CD8-positive, alpha-beta memory T cell (primary cell): ENCODE results near the gene POU3F3. TPM values are rescaled to one million over a fixed set of nuclear protein-coding genes. Genes with fewer than 3 reads are reported as not detected.

ENCODE experiments used
- CTCF ChIA-PET: fragments of 350-600 bp; sonication (Branson Sonifier 250); formaldehyde crosslinking; loops from one replicate; lab custom pipeline; 2021; ENCODE audit warnings: antibody characterized with exemption; lab: Charles Lee
- POLR2A ChIA-PET: fragments of 350-600 bp; sonication (Branson Sonifier 250); formaldehyde crosslinking; loops from one replicate; lab custom pipeline; 2021; ENCODE audit warnings: antibody characterized with exemption; lab: Charles Lee
- DNase-seq, 5 donors: peaks; one replicate each; pipeline versions ENCODE4 v3.0.0 to v3.0.0-alpha.2; 2020 to 2022; ENCODE audit warnings: mixed read lengths in 1 of 5
- H3K27ac ChIP-seq: one replicate; pipeline ENCODE4 v1.7.0; 2013; ENCODE audit warnings: low read depth, mild to moderate bottlenecking, low read length, moderate library complexity
- H3K27me3 ChIP-seq: 2 replicates; pipeline ENCODE4 v1.7.0; 2013; ENCODE audit warnings: low read length, mild to moderate bottlenecking; ENCODE audit not compliant: insufficient read depth, poor library complexity, severe bottlenecking
- H3K36me3 ChIP-seq: 2 replicates; pipeline ENCODE4 v1.7.0; 2013; ENCODE audit warnings: mild to moderate bottlenecking, low read length, moderate library complexity; ENCODE audit not compliant: insufficient read depth
- H3K4me1 ChIP-seq: 2 replicates; pipeline ENCODE4 v1.7.0; 2013; ENCODE audit warnings: mild to moderate bottlenecking, low read length, moderate library complexity; ENCODE audit not compliant: insufficient read depth
- H3K4me3 ChIP-seq: 2 replicates; pipeline ENCODE4 v1.7.0; 2013; ENCODE audit warnings: mild to moderate bottlenecking, low read length
- H3K9me3 ChIP-seq: 2 replicates; pipeline ENCODE4 v1.7.0; 2013; ENCODE audit warnings: mild to moderate bottlenecking, low read length
- H3K27ac Mint-ChIP-seq, 8 donors: one replicate each; pipeline ENCODE4 v1.8.0; 2020 to 2021; ENCODE audit warnings: mixed read lengths in 8 of 8, mild to moderate bottlenecking in 6 of 8, inconsistent platforms in 3 of 8, moderate library complexity in 3 of 8
- H3K27me3 Mint-ChIP-seq, 2 donors: one replicate each; pipeline ENCODE4 v1.8.0; 2020 to 2021; ENCODE audit warnings: mixed read lengths in 2 of 2, mild to moderate bottlenecking in 1 of 2, moderate library complexity in 1 of 2
- H3K36me3 Mint-ChIP-seq, 3 donors: one replicate each; pipeline ENCODE4 v1.8.0; 2020 to 2021; ENCODE audit warnings: mixed read lengths in 3 of 3, inconsistent platforms in 1 of 3, mild to moderate bottlenecking in 1 of 3
- H3K4me1 Mint-ChIP-seq, 3 donors: one replicate each; pipeline ENCODE4 v1.8.0; 2020 to 2021; ENCODE audit warnings: mixed read lengths in 3 of 3, inconsistent platforms in 1 of 3, mild to moderate bottlenecking in 1 of 3
- H3K4me3 Mint-ChIP-seq, 7 donors: one replicate each; pipeline ENCODE4 v1.8.0; 2020 to 2021; ENCODE audit warnings: mixed read lengths in 7 of 7, mild to moderate bottlenecking in 6 of 7, moderate library complexity in 4 of 7, inconsistent platforms in 2 of 7
- H3K9me3 Mint-ChIP-seq, 5 donors: one replicate each; pipeline ENCODE4 v1.8.0; 2020 to 2022; ENCODE audit warnings: mixed read lengths in 5 of 5, mild to moderate bottlenecking in 3 of 5, moderate library complexity in 2 of 5, inconsistent platforms in 1 of 5
- polyA plus RNA-seq: library from polyadenylated mRNA; unstranded; fragments of 300-500 nt; fragmentation: Illumina TruSeq; gene quantifications from one replicate; pipeline ENCODE4 v1.2.3, GENCODE V29; 2021
- total RNA-seq, 2 experiments: library from RNA; stranded (reverse); gene quantifications; one replicate each; pipeline ENCODE4 v1.2.3, GENCODE V29; 2021

The POU3F3 gene
- total and polyA plus RNA-seq, 3 experiments from 2014 or later, result not detected

GRCh38 chr2:104856086-104856972, 2.4 kb downstream of the POU3F3 start:
- Histone ChIP-seq H3K4me3 (no peak overlapping the region), H3K36me3 (no peaks in the 10 kb centered on the region), H3K4me1 (peaks cover 17% of the 10 kb centered on the region), H3K27me3 (peaks cover 53% of the 10 kb centered on the region), H3K27ac (no peak overlapping the region), H3K9me3 (no peaks in the 10 kb centered on the region)
- Mint-ChIP-seq H3K4me3 (peak overlapping the region in 6 of 7 donors; percentile 58 to 76 (median 68)), H3K27ac (no peak overlapping the region), H3K27me3 (peaks cover 68 to 73% of the 10 kb centered on the region in 2 donors), H3K4me1 (peaks cover 38 to 47% (median 40%) of the 10 kb centered on the region in 3 donors), H3K9me3 (peaks cover 9 to 36% (median 35%) of the 10 kb centered on the region in 5 donors), H3K36me3 (peaks cover 0 to 8% (median 0%) of the 10 kb centered on the region in 3 donors)
- CTCF ChIA-PET, result no interaction called here
- no peak for DNase-seq
- POLR2A ChIA-PET, result no interaction called here

DNA sequence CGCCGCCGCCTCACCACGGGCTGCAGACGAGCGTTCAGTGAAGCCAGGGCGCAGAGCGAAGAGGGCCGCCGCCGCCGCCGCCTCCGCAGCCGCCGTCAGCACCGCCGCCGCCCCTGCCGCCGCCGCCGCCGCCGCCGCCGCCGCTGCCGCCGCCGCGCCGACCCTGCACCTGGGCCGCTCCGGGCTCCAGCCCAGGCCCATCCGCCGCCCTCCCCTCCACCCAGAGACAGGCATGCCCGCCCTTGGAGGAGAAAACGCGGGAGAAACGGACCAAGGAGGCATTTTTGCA, 3.0 kb downstream of the POU3F3 start:
- Histone ChIP-seq H3K9me3 (no peaks in the 10 kb centered on the region), H3K27me3 (peaks cover 52% of the 10 kb centered on the region), H3K4me1 (peaks cover 17% of the 10 kb centered on the region), H3K27ac (no peak overlapping the region), H3K36me3 (no peaks in the 10 kb centered on the region), H3K4me3 (no peak overlapping the region)
- Mint-ChIP-seq H3K27me3 (peaks cover 73% of the 10 kb centered on the region in 2 donors), H3K4me3 (peak overlapping the region; percentile 44 to 81 (median 77)), H3K4me1 (peaks cover 34 to 41% (median 34%) of the 10 kb centered on the region in 3 donors), H3K9me3 (peaks cover 9 to 42% (median 37%) of the 10 kb centered on the region in 5 donors), H3K27ac (peak overlapping the region in 1 of 8 donors; percentile 33), H3K36me3 (peaks cover 0 to 8% (median 0%) of the 10 kb centered on the region in 3 donors)
- no peak for DNase-seq
- POLR2A ChIA-PET, result no interaction called here
- CTCF ChIA-PET, result no interaction called here

GRCh38 chr2:104857262-104858005, 3.5 kb downstream of the POU3F3 start:
- CTCF ChIA-PET, result no interaction called here
- DNase-seq, result no peak
- Mint-ChIP-seq H3K27ac (peak overlapping the region in 4 of 8 donors; percentile 32 to 57 (median 38)), H3K27me3 (peaks cover 73 to 74% of the 10 kb centered on the region in 2 donors), H3K4me3 (peak overlapping the region; percentile 44 to 81 (median 77)), H3K36me3 (peaks cover 0 to 8% (median 0%) of the 10 kb centered on the region in 3 donors), H3K9me3 (peaks cover 9 to 45% (median 39%) of the 10 kb centered on the region in 5 donors), H3K4me1 (peaks cover 29 to 40% (median 34%) of the 10 kb centered on the region in 3 donors)
- peaks cover 17% of the 10 kb centered on the region for H3K4me1 ChIP-seq
- peaks cover 50% of the 10 kb centered on the region for H3K27me3 ChIP-seq
- H3K36me3 ChIP-seq, result no peaks in the 10 kb centered on the region
- no peaks in the 10 kb centered on the region for H3K9me3 ChIP-seq
- POLR2A ChIA-PET, result no interaction called here
- no peak overlapping the region for H3K27ac ChIP-seq
- peak overlapping the region; percentile 26 for H3K4me3 ChIP-seq

DNA sequence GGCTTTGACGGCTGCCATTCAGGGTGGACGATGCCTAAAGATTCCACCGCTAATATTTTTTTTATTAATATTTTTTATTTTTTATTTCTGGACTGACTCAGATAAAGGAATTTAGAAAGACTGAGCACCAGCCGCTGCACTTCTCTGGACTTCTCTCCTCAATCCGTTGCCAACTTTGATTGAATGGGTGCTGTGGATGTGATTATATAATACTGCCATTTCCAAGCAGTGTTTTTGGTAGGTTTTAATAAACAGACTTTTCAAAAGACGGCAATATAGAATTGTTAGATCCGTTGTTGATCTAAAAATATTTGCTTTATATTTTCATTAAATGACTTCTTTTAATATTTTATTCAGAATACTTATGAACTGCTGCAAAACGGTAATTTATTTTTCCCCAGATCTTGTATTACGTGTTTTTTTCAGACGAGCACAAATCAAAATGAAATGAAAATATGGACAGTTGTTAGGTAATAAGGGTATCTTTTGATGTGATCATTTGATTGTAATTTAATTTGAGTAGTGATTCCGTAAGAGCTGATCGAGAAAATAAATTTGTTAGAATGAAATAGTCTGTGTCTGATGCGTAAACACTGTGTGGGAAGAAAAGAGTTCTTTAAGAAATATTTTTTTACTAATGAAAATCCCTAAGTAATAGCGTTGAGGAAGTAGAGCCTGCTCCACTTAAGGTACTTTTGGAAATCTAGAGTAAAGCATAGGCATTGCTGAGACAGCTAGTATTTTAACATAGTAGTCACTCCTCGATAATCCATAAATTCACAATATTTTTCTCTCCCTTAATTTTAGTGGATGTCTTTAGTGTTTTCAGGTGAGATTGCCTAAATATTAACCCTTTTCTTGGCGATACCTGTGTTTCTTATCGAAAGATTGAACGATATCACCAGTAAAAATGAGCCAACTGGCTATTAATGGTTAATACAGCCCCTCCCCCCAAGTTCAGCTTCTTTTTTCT, 4.4 kb downstream of the POU3F3 start:
- Mint-ChIP-seq H3K27me3 (peaks cover 68 to 69% of the 10 kb centered on the region in 2 donors), H3K9me3 (peaks cover 9 to 45% (median 39%) of the 10 kb centered on the region in 5 donors), H3K36me3 (peaks cover 0 to 8% (median 0%) of the 10 kb centered on the region in 3 donors), H3K4me3 (peak overlapping the region in 4 of 7 donors; percentile 5 to 53 (median 21)), H3K4me1 (peaks cover 21 to 31% (median 27%) of the 10 kb centered on the region in 3 donors), H3K27ac (peak overlapping the region in 1 of 8 donors; percentile 23)
- peaks cover 17% of the 10 kb centered on the region for H3K4me1 ChIP-seq
- DNase-seq, result no peak
- H3K9me3 ChIP-seq, result no peaks in the 10 kb centered on the region
- H3K27ac ChIP-seq, result no peak overlapping the region
- CTCF ChIA-PET, result no interaction called here
- no peaks in the 10 kb centered on the region for H3K36me3 ChIP-seq
- POLR2A ChIA-PET, result no interaction called here
- H3K27me3 ChIP-seq, result peaks cover 47% of the 10 kb centered on the region
- H3K4me3 ChIP-seq, result no peak overlapping the region

- H3K27me3 Mint-ChIP-seq, result peaks cover 67 to 70% of the 10 kb centered on the region in 2 donors
- Histone ChIP-seq H3K4me3 (no peak overlapping the region), H3K4me1 (peaks cover 12% of the 10 kb centered on the region), H3K27me3 (peaks cover 50% of the 10 kb centered on the region), H3K27ac (no peak overlapping the region), H3K36me3 (no peaks in the 10 kb centered on the region), H3K9me3 (no peaks in the 10 kb centered on the region)
- DNase-seq, result no peak
- H3K4me1 Mint-ChIP-seq, result peaks cover 15 to 22% (median 20%) of the 10 kb centered on the region in 3 donors
- peaks cover 0 to 8% (median 0%) of the 10 kb centered on the region in 3 donors for H3K36me3 Mint-ChIP-seq
- H3K27ac Mint-ChIP-seq, result peak overlapping the region in 1 of 8 donors; percentile 23
- H3K9me3 Mint-ChIP-seq, result peaks cover 9 to 47% (median 39%) of the 10 kb centered on the region in 5 donors
- H3K4me3 Mint-ChIP-seq, result no peak overlapping the region
- CTCF ChIA-PET, result no interaction called here
- POLR2A ChIA-PET, result no interaction called here
Observed at GRCh38 chr2:104859291-104859765, 5.4 kb downstream of the POU3F3 start.

DNA sequence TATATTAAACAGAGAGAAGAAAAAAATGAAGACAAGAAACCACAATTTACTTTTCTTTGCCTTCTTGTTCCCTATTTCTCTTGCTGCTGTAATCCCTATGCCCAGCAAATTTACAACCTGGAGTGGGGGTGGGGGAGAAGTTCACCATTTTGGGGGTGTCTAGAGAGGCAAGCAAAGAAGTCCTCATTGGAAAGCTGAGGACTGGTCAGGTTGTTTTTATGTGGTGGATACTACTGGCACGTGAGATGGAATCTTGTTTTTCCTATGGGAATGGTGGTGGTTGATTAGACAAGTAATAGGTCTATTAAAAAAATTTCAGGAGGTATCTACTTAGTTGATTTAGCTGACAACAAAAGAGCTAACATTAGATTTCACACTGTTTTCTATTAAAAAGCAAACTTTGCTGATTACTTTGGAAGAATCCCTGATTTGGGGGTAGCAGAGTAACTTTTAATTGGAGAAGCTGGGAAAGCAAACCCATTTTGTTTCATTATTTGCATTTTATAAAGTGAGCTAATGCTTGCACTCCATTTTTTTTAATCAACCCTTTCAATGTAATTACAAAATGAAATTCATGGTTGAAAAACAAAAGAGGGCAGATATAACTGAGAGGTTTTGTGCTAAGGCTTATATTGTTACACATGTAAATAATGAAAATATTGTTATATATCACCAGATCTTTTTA, 6.0 kb downstream of the POU3F3 start:
- H3K27me3 Mint-ChIP-seq, result peaks cover 68 to 70% of the 10 kb centered on the region in 2 donors
- Histone ChIP-seq H3K36me3 (no peaks in the 10 kb centered on the region), H3K4me1 (peaks cover 7% of the 10 kb centered on the region), H3K4me3 (no peak overlapping the region), H3K9me3 (no peaks in the 10 kb centered on the region), H3K27me3 (peaks cover 51% of the 10 kb centered on the region), H3K27ac (no peak overlapping the region)
- CTCF ChIA-PET, result no interaction called here
- no peak overlapping the region for H3K27ac Mint-ChIP-seq
- DNase-seq, result no peak
- peak overlapping the region in 1 of 7 donors; percentile 46 for H3K4me3 Mint-ChIP-seq
- H3K36me3 Mint-ChIP-seq, result peaks cover 0 to 8% (median 0%) of the 10 kb centered on the region in 3 donors
- POLR2A ChIA-PET, result no interaction called here
- H3K9me3 Mint-ChIP-seq, result peaks cover 6 to 43% (median 37%) of the 10 kb centered on the region in 5 donors
- peaks cover 10 to 17% (median 15%) of the 10 kb centered on the region in 3 donors for H3K4me1 Mint-ChIP-seq

- CTCF ChIA-PET, result no interaction called here
- H3K9me3 Mint-ChIP-seq, result peaks cover 6 to 43% (median 37%) of the 10 kb centered on the region in 5 donors
- peaks cover 52% of the 10 kb centered on the region for H3K27me3 ChIP-seq
Observed at GRCh38 chr2:104860451-104860790, 6.5 kb downstream of the POU3F3 start.

More at GRCh38 chr2:104860451-104860790, 6.5 kb downstream of the POU3F3 start:
- Histone ChIP-seq H3K4me3 (no peak overlapping the region), H3K27ac (no peak overlapping the region), H3K4me1 (peaks cover 7% of the 10 kb centered on the region), H3K9me3 (no peaks in the 10 kb centered on the region), H3K36me3 (no peaks in the 10 kb centered on the region)
- POLR2A ChIA-PET, result no interaction called here
- Mint-ChIP-seq H3K27me3 (peaks cover 73 to 75% of the 10 kb centered on the region in 2 donors), H3K27ac (no peak overlapping the region), H3K36me3 (peaks cover 0 to 8% (median 0%) of the 10 kb centered on the region in 3 donors), H3K4me1 (peaks cover 10 to 17% (median 15%) of the 10 kb centered on the region in 3 donors), H3K4me3 (no peak overlapping the region)
- no peak for DNase-seq
